Gastrocnemius medialis (tissue), 4 donors: ENCODE measurements around the gene TCF4.

Experiments used
- POLR2A ChIP-seq, 2 donors: fragments of 450-650 bp; IDR thresholded peaks; one replicate each; pipeline ENCODE4 v1.6.1; 2017; ENCODE audit warnings: antibody characterized with exemption in 2 of 2, mild to moderate bottlenecking in 2 of 2, moderate library complexity in 2 of 2
- TF ChIP-seq, protein P1 (sequence below), 5 experiments: fragments of 450-650 bp in 3 of 5; fragments of 200-600 bp in 2 of 5; sonication (generic) in 2 of 5; IDR thresholded peaks in 4 of 5; conservative IDR thresholded peaks in 1 of 5; 1 replicate in 4 of 5; 2 replicates in 1 of 5; pipeline ENCODE4 v1.5.1; 2016 to 2019; ENCODE audit warnings: antibody characterized with exemption in 5 of 5, mild to moderate bottlenecking in 3 of 5, moderate library complexity in 3 of 5

DNA sequence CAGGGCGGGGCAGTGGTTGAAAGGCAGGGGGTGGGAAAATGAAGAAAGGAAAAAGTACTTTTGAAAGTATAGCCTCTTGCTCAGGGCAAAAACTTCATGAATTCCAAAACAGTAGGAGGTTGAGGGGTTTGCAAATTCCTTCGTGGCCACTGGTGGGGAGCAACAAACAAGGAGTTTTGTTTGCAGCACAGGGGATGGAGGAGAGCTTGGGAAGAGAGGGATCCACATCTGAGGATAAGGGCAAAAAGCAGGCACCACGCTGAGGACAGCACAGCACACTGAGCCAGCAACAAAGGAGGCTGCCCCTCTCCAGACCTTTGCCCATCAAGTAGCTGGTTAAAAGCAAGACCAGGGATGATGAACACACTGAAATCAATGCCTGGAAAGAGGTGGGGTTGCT, 148.9 kb downstream of the TCF4 start:
- TF ChIP-seq, protein P1, sequence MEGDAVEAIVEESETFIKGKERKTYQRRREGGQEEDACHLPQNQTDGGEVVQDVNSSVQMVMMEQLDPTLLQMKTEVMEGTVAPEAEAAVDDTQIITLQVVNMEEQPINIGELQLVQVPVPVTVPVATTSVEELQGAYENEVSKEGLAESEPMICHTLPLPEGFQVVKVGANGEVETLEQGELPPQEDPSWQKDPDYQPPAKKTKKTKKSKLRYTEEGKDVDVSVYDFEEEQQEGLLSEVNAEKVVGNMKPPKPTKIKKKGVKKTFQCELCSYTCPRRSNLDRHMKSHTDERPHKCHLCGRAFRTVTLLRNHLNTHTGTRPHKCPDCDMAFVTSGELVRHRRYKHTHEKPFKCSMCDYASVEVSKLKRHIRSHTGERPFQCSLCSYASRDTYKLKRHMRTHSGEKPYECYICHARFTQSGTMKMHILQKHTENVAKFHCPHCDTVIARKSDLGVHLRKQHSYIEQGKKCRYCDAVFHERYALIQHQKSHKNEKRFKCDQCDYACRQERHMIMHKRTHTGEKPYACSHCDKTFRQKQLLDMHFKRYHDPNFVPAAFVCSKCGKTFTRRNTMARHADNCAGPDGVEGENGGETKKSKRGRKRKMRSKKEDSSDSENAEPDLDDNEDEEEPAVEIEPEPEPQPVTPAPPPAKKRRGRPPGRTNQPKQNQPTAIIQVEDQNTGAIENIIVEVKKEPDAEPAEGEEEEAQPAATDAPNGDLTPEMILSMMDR (IDR thresholded peaks at IDR 0.05 in 4 of 5, conservative IDR thresholded peaks at IDR 0.05 in 1 of 5) = no peak
- no peak for TF ChIP-seq POLR2A (IDR thresholded peaks at IDR 0.05)
